DOHH2 (cell line): ENCODE data around the gene SBK1.

Source experiments
- H3F3A ChIP-seq: fragments of 200-600 bp; sonication (generic), shearing (Covaris generic); 2 replicates; pipeline ENCODE4 v1.6.0; 2016; ENCODE audit warnings: antibody characterized with exemption, mild to moderate bottlenecking; ENCODE audit not compliant: control insufficient read depth, insufficient read depth
- H3K27ac ChIP-seq: fragments of 200-600 bp; sonication (generic); 2 replicates; pipeline ENCODE4 v1.5.1; 2014; ENCODE audit warnings: low read depth, mild to moderate bottlenecking, low read length, moderate library complexity
- H3K27me3 ChIP-seq: fragments of 200-600 bp; sonication (generic); 2 replicates; pipeline ENCODE4 v1.6.1; 2014; ENCODE audit warnings: mild to moderate bottlenecking, low read length, mixed read lengths; ENCODE audit not compliant: control insufficient read depth
- H3K36me3 ChIP-seq: fragments of 200-600 bp; sonication (generic); 2 replicates; pipeline ENCODE4 v1.6.1; 2014; ENCODE audit warnings: mild to moderate bottlenecking, low read length, moderate library complexity, mixed read lengths; ENCODE audit not compliant: control insufficient read depth
- H3K4me1 ChIP-seq: fragments of 200-600 bp; sonication (generic); 2 replicates; pipeline ENCODE4 v1.6.1; 2014; ENCODE audit warnings: mild to moderate bottlenecking, low read length, mixed read lengths; ENCODE audit not compliant: control insufficient read depth
- H3K4me2 ChIP-seq: fragments of 200-600 bp; sonication (generic); 2 replicates; pipeline ENCODE4 v1.6.0; 2014; ENCODE audit warnings: mild to moderate bottlenecking, low read length, moderate library complexity
- H3K4me3 ChIP-seq: fragments of 200-600 bp; sonication (generic); 2 replicates; pipeline ENCODE4 v1.5.1; 2014; ENCODE audit warnings: mild to moderate bottlenecking, low read length, mixed read lengths
- H3K79me2 ChIP-seq: fragments of 200-600 bp; sonication (generic); 2 replicates; pipeline ENCODE4 v1.6.1; 2014; ENCODE audit warnings: mild to moderate bottlenecking, low read length, mixed read lengths; ENCODE audit not compliant: control insufficient read depth
- H3K9me2 ChIP-seq: fragments of 200-600 bp; sonication (generic); replicated peaks from 2 replicates; pipeline ENCODE4 v1.6.1; 2014; ENCODE audit warnings: mild to moderate bottlenecking, low read length, mixed read lengths; ENCODE audit not compliant: control insufficient read depth
- H3K9me3 ChIP-seq: fragments of 200-600 bp; sonication (generic); 2 replicates; pipeline ENCODE4 v1.6.1; 2014; ENCODE audit warnings: antibody characterized with exemption, low read length, mixed read lengths; ENCODE audit not compliant: control insufficient read depth, insufficient read depth
- H4K20me1 ChIP-seq: fragments of 200-600 bp; sonication (generic); 2 replicates; pipeline ENCODE4 v1.6.0; 2014; ENCODE audit warnings: low read depth, mild to moderate bottlenecking, antibody characterized with exemption, low read length, moderate library complexity; ENCODE audit not compliant: control insufficient read depth, insufficient read depth
- EZH2phosphoT487 ChIP-seq: fragments of 200-600 bp; sonication (generic); IDR thresholded peaks from 2 replicates; pipeline ENCODE4 v1.6.1; 2017; ENCODE audit warnings: borderline replicate concordance, mild to moderate bottlenecking, antibody characterized with exemption, low read length, moderate library complexity, mixed read lengths
- TF ChIP-seq, protein P1 (sequence below): fragments of 200-600 bp; sonication (generic); IDR thresholded peaks from one replicate; pipeline ENCODE4 v1.5.1; 2014; ENCODE audit warnings: antibody characterized with exemption, mild to moderate bottlenecking, low read depth, low read length; ENCODE audit not compliant: poor library complexity, severe bottlenecking

Gene SBK1

DNA sequence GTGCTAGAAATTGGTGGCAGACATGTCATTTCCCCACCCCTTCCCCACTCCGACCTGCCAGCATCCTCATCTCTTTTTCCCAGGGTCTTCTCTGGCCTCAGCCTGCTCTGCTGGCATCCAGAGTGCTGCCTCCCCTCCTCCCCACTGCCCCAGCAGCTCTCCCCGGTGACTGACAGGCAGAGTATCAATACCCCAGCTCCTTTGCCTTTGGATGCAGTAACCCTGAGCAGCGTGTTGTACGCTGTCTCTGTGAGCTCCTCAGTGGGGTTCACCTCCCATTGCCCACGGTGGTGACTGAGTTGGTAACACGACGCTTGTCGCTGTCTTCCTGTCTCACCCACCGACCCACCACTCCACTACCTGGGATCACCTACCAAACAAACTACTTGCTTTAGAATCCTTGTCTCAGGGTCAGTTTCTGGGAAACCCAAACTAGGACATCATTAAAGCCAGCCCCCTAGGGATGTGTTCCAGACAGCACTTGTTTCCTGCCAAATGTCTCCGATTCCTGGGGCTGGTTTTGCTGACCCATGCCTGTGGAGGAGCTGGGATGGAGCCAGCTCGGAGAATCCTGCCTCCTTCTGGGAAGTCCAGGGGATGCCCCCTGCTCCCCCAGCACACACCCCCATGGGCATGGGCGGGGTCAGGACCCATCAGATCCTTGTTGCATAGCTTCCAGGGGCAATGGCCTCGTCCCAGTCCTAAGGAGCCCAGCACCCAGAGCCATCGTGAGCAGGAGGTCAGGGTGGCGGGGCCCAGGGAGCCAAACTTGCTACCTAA, 8.3 kb upstream of the SBK1 start:
- no peak for TF ChIP-seq EZH2phosphoT487
- TF ChIP-seq, protein P1, sequence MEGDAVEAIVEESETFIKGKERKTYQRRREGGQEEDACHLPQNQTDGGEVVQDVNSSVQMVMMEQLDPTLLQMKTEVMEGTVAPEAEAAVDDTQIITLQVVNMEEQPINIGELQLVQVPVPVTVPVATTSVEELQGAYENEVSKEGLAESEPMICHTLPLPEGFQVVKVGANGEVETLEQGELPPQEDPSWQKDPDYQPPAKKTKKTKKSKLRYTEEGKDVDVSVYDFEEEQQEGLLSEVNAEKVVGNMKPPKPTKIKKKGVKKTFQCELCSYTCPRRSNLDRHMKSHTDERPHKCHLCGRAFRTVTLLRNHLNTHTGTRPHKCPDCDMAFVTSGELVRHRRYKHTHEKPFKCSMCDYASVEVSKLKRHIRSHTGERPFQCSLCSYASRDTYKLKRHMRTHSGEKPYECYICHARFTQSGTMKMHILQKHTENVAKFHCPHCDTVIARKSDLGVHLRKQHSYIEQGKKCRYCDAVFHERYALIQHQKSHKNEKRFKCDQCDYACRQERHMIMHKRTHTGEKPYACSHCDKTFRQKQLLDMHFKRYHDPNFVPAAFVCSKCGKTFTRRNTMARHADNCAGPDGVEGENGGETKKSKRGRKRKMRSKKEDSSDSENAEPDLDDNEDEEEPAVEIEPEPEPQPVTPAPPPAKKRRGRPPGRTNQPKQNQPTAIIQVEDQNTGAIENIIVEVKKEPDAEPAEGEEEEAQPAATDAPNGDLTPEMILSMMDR: no peak
- Histone ChIP-seq H3K4me1 (peaks cover 2% of the 10 kb centered on the region), H4K20me1 (no peaks in the 10 kb centered on the region), H3K27me3 (no peaks in the 10 kb centered on the region), H3K27ac (no peak overlapping the region), H3K4me3 (no peak overlapping the region), H3K9me3 (no peaks in the 10 kb centered on the region), H3F3A (no peaks in the 10 kb centered on the region; the same call in 1 of the 2 replicates), H3K9me2 (no peaks in the 10 kb centered on the region), H3K36me3 (no peaks in the 10 kb centered on the region; the same call in 1 of the 2 replicates), H3K79me2 (no peaks in the 10 kb centered on the region), H3K4me2 (no peak overlapping the region)

DNA sequence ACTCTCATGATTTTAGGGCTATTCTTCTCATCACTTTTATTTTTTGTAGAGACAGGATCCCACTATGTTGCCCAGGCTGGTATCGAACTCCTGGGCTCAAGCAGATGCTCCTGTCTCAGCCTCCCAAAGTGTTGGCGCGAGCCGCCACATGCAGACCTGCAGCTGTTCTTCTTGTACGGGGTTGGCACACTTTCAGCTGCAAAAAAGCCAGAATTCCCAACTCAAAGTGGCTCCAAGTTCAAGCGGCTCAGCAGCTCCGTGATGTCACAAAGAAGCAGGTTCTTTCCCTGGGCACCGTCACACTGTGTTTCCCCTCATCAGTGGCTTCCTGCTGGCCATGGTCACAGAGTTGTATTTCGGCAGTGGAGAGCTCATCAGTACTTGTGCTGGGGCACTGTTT, 6.7 kb upstream of the SBK1 start:
- no peak overlapping the region for H3K4me2 ChIP-seq
- H3K9me3 ChIP-seq: no peaks in the 10 kb centered on the region
- no peak overlapping the region for H3K4me3 ChIP-seq
- no peaks in the 10 kb centered on the region; the same call in 1 of the 2 replicates for H3F3A ChIP-seq
- H4K20me1 ChIP-seq: no peaks in the 10 kb centered on the region
- TF ChIP-seq EZH2phosphoT487: no peak
- TF ChIP-seq, protein P1: no peak
- no peak overlapping the region for H3K27ac ChIP-seq
- no peaks in the 10 kb centered on the region for H3K9me2 ChIP-seq
- no peaks in the 10 kb centered on the region; the same call in 1 of the 2 replicates for H3K36me3 ChIP-seq
- no peaks in the 10 kb centered on the region for H3K27me3 ChIP-seq
- H3K79me2 ChIP-seq: peaks cover 7% of the 10 kb centered on the region
- peaks cover 17% of the 10 kb centered on the region for H3K4me1 ChIP-seq

DNA sequence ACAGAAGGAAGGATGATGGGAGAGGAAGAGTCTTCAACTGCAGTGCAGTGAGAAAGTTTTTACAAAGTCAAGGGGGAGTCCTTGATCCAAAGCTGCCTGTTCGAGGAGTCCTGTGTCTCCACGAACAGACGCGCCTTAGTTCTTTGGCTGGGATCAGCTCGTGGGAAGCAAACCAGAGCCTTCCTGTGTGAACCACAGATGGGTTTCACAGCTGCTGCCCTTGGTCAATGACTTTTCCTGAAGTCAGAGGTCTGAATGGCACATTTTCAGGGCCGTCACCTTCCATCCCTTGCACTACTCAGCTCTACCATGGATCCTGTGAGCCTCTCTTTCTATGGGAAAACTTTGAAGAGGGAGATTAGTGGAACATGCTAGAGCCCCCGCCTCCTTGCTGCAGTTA, 4.2 kb upstream of the SBK1 start:
- peaks cover 4% of the 10 kb centered on the region for H3K27me3 ChIP-seq
- no peaks in the 10 kb centered on the region for H4K20me1 ChIP-seq
- H3K9me3 ChIP-seq: no peaks in the 10 kb centered on the region
- H3K4me1 ChIP-seq: peaks cover 27% of the 10 kb centered on the region
- H3K9me2 ChIP-seq: no peaks in the 10 kb centered on the region
- H3K4me3 ChIP-seq: no peak overlapping the region
- H3K4me2 ChIP-seq: no peak overlapping the region
- H3F3A ChIP-seq: no peaks in the 10 kb centered on the region; the same call in 1 of the 2 replicates
- no peaks in the 10 kb centered on the region; the same call in 1 of the 2 replicates for H3K36me3 ChIP-seq
- no peak for TF ChIP-seq EZH2phosphoT487
- TF ChIP-seq, protein P1: no peak
- H3K79me2 ChIP-seq: peaks cover 15% of the 10 kb centered on the region
- no peak overlapping the region for H3K27ac ChIP-seq
